Forelimb muscle (tissue), 1 donor: ENCODE results near the gene C6orf141. TPM values are rescaled to one million over a fixed set of nuclear protein-coding genes. Genes with fewer than 3 reads are reported as not detected.
A peak's percentile ranks its signal among the peaks of the same experiment; 100 is the strongest.

Source experiments
- DNase-seq: peaks from one replicate; pipeline ENCODE4 v3.0.0-alpha.2; 2013; ENCODE audit warnings: low read depth
- polyA plus RNA-seq: library from polyadenylated mRNA; unstranded; fragments of 120-200 nt; gene quantifications from one replicate; pipeline ENCODE4 v1.2.1, GENCODE V29; 2013; ENCODE audit not compliant: insufficient read length

The C6orf141 gene
- polyA plus RNA-seq: 3.2 TPM

- DNase-seq: no peak
Measured at GRCh38 chr6:49550492-49551077, at the start of gene C6orf141. Gene C6orf141, plus strand, starts transcription at chr6:49550668. Its CDS starts 125 bp downstream, at chr6:49550793.

- DNase-seq: no peak
Measured at GRCh38 chr6:49504666-49505065, 45.8 kb upstream of the C6orf141 start.

- DNase-seq: no peak
Measured at GRCh38 chr6:49506569-49507111, 43.8 kb upstream of the C6orf141 start.

- no peak for DNase-seq
Measured at GRCh38 chr6:49509342-49509741, 41.1 kb upstream of the C6orf141 start.

GRCh38 chr6:49513153-49513989 lies 37.1 kb upstream of the C6orf141 start:
- no peak for DNase-seq

GRCh38 chr6:49514571-49515484 lies 35.6 kb upstream of the C6orf141 start:
- DNase-seq: no peak

GRCh38 chr6:49515485-49516146 lies 34.9 kb upstream of the C6orf141 start:
- no peak for DNase-seq

- DNase-seq: no peak
Measured at GRCh38 chr6:49516147-49516505, 34.3 kb upstream of the C6orf141 start.

GRCh38 chr6:49517919-49518318 lies 32.5 kb upstream of the C6orf141 start:
- no peak for DNase-seq

GRCh38 chr6:49519660-49520059 lies 30.8 kb upstream of the C6orf141 start:
- DNase-seq: no peak

GRCh38 chr6:49522710-49523593 lies 27.5 kb upstream of the C6orf141 start:
- DNase-seq: no peak

- no peak for DNase-seq
Measured at GRCh38 chr6:49523901-49524300, 26.6 kb upstream of the C6orf141 start.

- DNase-seq: no peak
Measured at GRCh38 chr6:49524541-49524940, 25.9 kb upstream of the C6orf141 start.

GRCh38 chr6:49526598-49526997 lies 23.9 kb upstream of the C6orf141 start:
- no peak for DNase-seq

- DNase-seq: no peak
Measured at GRCh38 chr6:49527320-49527719, 23.1 kb upstream of the C6orf141 start.

- no peak for DNase-seq
Measured at GRCh38 chr6:49528571-49528970, 21.9 kb upstream of the C6orf141 start.

GRCh38 chr6:49530141-49530776 lies 20.2 kb upstream of the C6orf141 start:
- DNase-seq: no peak

- peak; percentile 22 for DNase-seq
Measured at GRCh38 chr6:49531774-49532569, 18.5 kb upstream of the C6orf141 start.

GRCh38 chr6:49535795-49536194 lies 14.7 kb upstream of the C6orf141 start:
- no peak for DNase-seq
